GM21825 (cell line): Measurements from ENCODE around the gene TPP1.
A peak's percentile ranks its signal among the peaks of the same experiment; 100 is the strongest.

Experiments
- ATAC-seq: cut with Tn5 transposase; IDR thresholded peaks from one replicate; pipeline ENCODE4 v1.9.1; 2021; ENCODE audit warnings: mild to moderate bottlenecking, moderate library complexity; ENCODE audit not compliant: unreplicated experiment

TPP1 gene

DNA sequence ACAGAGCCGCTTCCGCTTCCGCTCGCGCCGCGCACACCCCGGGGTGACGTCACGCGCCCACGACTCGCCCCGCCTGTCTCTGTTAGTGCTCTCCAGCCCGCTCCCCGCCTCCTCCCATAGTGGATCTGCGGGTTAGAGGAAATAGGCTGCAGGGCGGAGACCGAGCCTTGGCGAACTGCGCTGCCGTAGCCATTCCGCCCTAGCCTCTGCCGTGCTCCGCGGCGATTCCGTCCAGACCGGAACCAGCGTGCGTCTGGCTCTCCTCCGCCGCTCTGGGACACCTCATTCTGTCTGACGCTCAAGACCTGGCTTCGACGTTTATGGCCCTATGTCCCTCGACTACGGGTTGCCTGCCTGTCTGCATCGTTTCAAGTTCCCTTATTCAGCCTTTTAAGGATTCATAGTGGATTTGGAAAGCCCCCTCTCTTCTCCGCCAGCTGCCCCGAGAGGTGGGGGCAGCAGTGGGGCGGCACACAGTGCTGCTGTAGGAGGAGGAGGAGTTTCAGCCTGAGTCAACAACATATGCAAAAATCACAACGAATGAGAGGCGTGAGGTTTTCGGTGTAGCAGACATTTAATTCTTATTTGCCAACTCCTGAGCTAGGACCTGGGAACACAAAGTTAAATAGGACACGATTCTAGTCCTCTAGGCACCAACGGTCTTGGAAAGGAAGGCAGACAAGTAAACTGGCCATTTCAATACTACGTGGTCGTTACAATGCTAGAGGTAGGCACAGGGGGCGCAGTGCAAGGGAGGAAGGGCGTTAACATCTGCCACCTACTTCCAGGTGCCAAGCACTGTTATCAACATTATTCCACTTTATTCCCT, 6.8 kb downstream of the TPP1 start, which contains the start of gene TAF10:
Gene TAF10, minus strand, starts transcription at position 4 of the 829 bp plus-strand sequence. CDS start 27 bp downstream, outside the sequence.
- ATAC-seq, result peak; percentile 87

DNA sequence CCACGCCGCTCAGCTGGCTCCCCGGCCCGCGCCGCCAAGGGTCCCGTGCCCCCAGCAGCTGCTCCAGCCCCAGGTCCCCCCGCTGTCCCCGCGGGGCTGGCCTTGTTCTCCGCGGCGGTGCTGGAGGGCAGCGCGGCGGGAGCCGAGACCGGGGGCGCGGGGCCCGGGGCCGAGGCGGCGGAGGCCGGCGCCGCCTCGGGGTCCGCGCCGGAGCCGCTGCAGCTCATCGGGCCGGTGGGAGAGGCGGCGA, 7.3 kb downstream of the TPP1 start:
- peak; percentile 10 for ATAC-seq

DNA sequence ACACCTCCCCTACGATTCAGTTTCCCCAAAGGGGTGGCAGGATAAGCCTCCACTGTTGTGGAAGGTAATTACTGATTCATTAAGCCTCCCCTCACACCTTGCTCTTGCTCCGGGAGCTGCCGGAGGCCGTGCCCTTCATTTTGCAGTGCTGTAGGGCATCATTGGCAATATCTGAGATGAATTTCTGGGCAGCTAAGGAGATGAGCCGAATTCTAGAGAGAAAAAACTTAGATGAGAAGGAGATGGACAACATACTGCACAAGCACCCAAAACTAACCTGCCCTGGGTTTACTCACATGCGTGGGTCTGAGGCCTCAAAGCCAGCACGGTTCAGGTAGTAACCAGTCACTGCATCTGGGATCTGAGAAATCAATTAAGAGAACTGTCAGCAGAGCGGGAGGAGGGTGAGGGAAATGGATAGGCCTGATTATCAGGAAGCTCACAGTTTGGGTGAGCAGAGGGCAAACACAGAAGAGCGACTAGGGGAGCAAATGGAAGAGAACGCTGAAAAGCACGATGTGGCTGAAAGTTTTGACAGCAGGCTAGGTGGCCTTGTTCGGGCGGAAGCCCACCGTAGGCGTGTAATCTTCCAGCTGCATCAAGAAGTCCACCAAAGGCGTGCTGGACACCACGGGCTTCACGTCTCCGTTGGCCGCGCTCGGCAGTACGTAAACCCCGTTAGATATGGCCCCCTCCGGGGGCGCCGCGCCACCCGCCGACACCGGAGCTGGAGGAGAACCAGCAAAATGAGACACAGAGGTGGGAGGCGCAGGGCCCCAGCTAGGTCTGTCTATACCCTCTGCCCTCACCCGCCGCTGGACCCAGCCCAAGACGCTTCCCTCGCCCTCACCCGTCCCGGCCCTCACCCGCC, 7.9 kb downstream of the TPP1 start:
- ATAC-seq, result no peak

- no peak for ATAC-seq
Measured at GRCh38 chr11:6610591-6610990, 8.6 kb downstream of the TPP1 start.

GRCh38 chr11:6609502-6610015, 9.7 kb downstream of the TPP1 start:
- no peak for ATAC-seq

- no peak for ATAC-seq
Measured at GRCh38 chr11:6608726-6609501, 10.3 kb downstream of the TPP1 start.

DNA sequence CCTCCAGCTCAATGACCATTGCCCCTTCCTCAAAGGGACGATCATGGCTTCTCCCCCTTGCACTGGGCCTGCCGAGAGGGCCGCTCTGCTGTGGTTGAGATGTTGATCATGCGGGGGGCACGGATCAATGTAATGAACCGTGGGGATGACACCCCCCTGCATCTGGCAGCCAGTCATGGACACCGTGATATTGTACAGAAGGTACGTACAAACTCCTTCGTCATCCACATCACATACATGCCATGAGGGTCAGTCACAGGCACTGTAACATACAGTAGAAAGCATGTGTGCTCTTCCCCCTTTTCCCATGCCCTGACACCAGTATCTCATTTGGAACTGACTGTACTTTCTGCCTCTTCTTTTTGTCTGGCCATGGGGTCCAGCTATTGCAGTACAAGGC, 11.2 kb downstream of the TPP1 start:
- no peak for ATAC-seq

GRCh38 chr11:6607190-6607795, 11.9 kb downstream of the TPP1 start:
- ATAC-seq, result no peak

DNA sequence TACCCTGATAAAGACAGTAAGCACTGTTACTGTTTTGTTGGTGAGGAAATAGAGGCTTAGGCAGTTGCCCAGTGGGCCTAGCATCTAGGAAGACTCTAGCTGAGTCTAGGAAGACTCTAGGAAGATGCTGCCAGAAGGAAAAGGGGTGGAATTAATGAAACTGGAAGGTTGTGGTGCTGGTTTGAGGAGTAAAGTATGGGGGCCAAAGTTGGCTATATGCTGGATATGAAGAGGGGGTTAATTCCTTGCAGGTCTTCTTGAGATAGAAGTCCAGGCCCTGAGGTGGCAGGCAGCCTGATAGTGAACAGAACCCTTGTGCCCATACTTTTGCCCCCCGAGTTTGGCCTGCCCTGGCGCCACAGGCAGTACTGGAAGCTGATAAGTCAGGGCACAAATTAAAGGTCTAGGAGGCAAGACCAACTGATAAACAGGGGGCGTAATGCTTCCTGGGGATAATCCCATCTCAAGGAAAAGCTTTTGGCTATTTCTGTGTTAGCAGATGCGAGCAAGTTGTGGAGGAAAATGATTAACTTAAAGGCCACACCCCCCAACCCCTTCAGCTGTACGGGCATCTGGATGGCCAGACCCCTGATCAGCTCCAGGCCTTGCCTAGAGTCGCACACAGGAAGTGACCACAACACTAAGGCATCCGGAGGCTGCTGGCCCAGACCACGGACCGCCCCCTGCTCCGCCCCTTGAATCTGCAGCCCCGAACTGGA, 12.6 kb downstream of the TPP1 start:
- peak; percentile 48 for ATAC-seq

DNA sequence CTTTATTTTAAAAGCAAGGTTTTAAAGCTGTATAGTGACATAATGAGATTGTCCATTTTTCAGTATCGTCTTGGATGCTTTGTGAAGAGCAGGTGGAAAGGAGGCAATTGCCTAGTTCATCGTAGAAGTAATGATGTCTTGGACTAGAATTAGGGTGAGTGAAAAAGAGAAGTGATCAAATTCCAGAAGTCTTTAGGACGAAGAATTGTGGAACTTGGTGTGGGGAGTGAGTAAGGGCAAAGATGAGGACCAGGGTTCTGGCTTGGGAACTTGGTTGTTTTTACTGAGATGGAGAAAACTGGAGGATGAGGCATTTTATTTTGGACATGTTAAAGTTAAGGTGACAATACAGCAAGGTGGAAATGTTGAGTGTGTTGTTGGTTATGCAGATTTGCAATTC, 14.4 kb downstream of the TPP1 start:
- no peak for ATAC-seq

DNA sequence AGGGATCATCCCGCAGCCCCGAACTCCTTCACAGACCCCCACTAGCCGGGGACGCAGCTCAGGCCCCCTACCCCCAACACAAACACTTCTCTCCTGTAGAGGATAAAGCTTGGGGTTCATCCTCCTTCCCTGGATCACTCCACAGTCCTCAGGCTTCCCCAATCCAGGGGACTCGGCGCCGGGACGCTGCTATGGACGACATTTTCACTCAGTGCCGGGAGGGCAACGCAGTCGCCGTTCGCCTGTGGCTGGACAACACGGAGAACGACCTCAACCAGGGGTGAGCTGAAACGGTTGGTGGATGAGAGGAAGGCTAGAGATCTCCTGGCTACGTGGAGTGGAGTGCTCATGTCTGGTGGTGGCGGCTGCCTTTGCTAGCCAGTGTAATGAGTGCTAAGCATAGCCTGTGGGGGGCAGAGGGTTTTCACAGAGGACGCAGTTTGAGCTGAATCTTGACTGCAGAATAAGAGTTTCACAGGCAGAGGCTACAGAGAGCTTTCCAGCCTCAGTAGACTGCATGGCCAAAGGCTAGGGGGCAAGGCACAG, 15.1 kb downstream of the TPP1 start:
- ATAC-seq, result peak; percentile 34

- peak; percentile 72 for ATAC-seq
Measured at GRCh38 chr11:6603287-6604080, 15.7 kb downstream of the TPP1 start, which contains the start of the genes ILK and RRP8. Gene ILK, plus strand, starts transcription at chr11:6603774. Its CDS starts 498 bp downstream, at chr11:6604272. Gene RRP8, minus strand, starts transcription at chr11:6603616. Its CDS starts 114 bp downstream, at chr11:6603502.

- ATAC-seq, result no peak
Measured at GRCh38 chr11:6602096-6602940, 16.9 kb downstream of the TPP1 start.

DNA sequence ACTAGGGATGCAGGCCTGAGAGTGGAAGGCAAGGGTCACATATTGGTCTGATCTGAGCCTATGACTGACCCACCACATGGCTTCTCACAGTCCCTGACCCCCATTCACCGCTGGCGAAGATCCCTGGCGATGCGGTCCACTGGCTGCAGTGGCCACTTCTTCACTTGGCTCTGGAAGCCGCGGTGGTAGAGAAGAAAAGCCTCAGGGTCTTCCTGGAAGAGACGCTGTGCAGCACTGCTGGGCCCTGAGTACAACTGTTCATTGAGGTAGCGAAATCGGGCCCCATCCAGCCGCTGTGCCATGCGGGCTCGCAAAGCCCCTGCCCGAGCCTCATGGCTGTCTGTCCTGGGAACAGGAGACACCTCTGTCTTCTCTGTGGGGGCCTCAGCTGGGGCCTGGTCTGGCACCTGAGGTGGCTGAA, 18.2 kb downstream of the TPP1 start:
- no peak for ATAC-seq

DNA sequence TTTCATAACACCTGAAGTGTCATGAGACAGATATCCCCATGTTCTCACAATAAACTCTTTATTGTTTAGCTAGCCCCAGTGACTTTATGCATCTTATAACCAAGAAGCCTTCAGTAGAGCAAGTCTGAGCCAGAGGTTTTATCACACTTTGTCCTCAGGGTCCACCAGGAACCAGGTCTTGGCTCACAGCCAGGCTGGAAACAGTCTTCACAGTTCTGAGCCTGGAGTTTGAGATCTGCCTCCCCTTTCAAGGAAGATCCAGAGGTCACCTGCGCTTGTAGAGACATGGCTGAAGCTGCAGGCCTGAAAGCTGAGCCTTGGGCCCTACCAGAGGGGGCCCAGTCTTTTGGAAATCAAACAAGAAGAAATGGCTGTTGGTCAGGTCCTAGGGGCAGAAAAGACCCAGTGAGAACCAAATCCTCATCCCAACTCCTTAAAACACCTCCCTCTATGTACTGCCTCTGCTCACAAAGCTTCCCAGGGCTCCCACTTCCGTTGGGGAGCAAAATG, 19.3 kb downstream of the TPP1 start:
- no peak for ATAC-seq

GRCh38 chr11:6599449-6599848, 19.8 kb downstream of the TPP1 start:
- no peak for ATAC-seq

- no peak for ATAC-seq
Measured at GRCh38 chr11:6598555-6598954, 20.7 kb downstream of the TPP1 start.
